Tibial nerve (tissue), 4 donors: Measurements from ENCODE around the gene TMED10.

ENCODE experiments used
- EP300 ChIP-seq, 2 donors: sonication (generic); formaldehyde crosslinking; IDR thresholded peaks; one replicate each; pipeline ENCODE4 v1.6.1; 2017; ENCODE audit warnings: antibody characterized with exemption in 2 of 2, mild to moderate bottlenecking in 1 of 2
- POLR2A ChIP-seq, 2 donors: fragments of 450-650 bp; IDR thresholded peaks; one replicate each; pipeline ENCODE4 v1.6.1; 2017; ENCODE audit warnings: antibody characterized with exemption in 2 of 2, mild to moderate bottlenecking in 2 of 2, moderate library complexity in 2 of 2
- TF ChIP-seq, protein P1 (sequence below), 5 experiments: fragments of 200-600 bp in 3 of 5; fragments of 450-650 bp in 2 of 5; sonication (generic) in 3 of 5; IDR thresholded peaks; one replicate each; pipeline ENCODE4 v1.5.1; 2016 to 2019; ENCODE audit warnings: antibody characterized with exemption in 5 of 5, mild to moderate bottlenecking in 3 of 5, moderate library complexity in 2 of 5

DNA sequence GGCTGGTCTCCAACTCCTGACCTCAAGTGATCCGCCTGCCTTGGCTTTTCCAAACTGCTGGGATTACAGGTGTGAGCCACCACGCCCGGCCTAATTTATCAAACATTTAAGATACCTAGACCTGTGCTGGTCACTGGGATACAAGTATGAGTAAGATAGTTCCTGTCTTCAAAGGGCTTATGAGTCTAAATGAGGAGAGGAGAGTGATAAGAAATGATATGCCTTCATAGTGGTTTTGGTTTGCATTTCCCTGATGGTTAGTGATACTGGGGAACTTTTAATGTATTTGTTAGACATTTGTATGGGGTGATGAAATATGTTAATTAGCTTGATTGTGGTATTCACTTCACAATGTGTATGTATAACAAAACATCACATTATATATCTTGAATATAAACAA lies 21.2 kb downstream of the TMED10 start:
- TF ChIP-seq, protein P1, sequence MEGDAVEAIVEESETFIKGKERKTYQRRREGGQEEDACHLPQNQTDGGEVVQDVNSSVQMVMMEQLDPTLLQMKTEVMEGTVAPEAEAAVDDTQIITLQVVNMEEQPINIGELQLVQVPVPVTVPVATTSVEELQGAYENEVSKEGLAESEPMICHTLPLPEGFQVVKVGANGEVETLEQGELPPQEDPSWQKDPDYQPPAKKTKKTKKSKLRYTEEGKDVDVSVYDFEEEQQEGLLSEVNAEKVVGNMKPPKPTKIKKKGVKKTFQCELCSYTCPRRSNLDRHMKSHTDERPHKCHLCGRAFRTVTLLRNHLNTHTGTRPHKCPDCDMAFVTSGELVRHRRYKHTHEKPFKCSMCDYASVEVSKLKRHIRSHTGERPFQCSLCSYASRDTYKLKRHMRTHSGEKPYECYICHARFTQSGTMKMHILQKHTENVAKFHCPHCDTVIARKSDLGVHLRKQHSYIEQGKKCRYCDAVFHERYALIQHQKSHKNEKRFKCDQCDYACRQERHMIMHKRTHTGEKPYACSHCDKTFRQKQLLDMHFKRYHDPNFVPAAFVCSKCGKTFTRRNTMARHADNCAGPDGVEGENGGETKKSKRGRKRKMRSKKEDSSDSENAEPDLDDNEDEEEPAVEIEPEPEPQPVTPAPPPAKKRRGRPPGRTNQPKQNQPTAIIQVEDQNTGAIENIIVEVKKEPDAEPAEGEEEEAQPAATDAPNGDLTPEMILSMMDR (IDR thresholded peaks at IDR 0.05) = no peak
- TF ChIP-seq POLR2A (IDR thresholded peaks at IDR 0.05) (no peak), EP300 (IDR thresholded peaks at IDR 0.05) (no peak)
